NT2/D1 (cell line): ENCODE data around the gene SMG9.

Experiments
- YY1 ChIP-seq: IDR thresholded peaks from 2 replicates; pipeline ENCODE4 v1.6.1; 2011; ENCODE audit not compliant: insufficient read length, insufficient read depth
- ZNF274 ChIP-seq: IDR thresholded peaks from 2 replicates; pipeline ENCODE4 v1.6.1; 2011; ENCODE audit warnings: mild to moderate bottlenecking, low read depth, low read length

DNA sequence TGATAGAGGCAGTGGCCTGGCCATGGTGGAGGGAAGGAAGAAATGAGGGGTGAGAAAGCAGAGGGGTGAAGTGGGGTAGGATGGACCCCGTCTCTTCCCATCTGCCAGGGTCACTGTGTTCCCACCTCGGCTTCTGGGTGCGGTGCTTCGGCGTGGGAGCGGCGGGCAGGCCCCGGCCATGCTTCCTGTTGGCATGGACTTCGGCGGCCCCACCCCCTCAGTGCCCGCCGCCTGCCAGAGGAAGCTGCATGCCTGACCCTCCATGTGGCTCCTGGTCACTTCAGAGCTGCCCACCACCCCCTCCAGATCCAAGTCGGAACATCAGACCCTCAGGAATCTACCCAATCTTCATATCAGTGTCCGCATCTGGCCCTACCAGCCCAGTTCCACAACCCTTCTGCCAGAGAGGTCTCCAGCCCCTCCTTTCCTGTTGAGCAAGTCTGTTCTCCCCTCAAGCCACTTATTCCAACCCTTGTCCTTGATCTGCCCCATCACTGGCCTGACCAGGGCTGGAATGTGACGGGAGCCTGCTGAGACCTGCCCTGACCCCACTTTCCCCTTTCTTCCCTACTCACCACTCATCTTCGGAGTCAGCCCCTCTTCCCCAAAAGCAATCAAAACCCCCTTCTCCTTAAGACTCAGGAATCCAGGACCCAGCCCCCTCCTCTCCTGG lies 24.5 kb upstream of the SMG9 start:
- TF ChIP-seq YY1 (no peak), ZNF274 (no peak)
